HG03432 (cell line): ENCODE results near the gene TUBB8B.
"Not testable (repeated sequence)": the region's sequence is repeated elsewhere in the genome, so short reads cannot be mapped to it uniquely, and the experiment has no call there.

Source experiments
- ATAC-seq: cut with Tn5 transposase; IDR thresholded peaks from one replicate; pipeline ENCODE4 v1.9.1; 2021; ENCODE audit warnings: mild to moderate bottlenecking, moderate library complexity; ENCODE audit not compliant: unreplicated experiment

Gene TUBB8B

GRCh38 chr18:49176-49665, at the start of gene TUBB8B:
TUBB8B (minus strand) TSS chr18:49615; CDS start chr18:49557, 58 bp downstream.
- not testable (repeated sequence) for ATAC-seq

- peak; percentile 96 for ATAC-seq
These were observed 48.0 kb upstream of the TUBB8B start for GRCh38 chr18:97252-97914.

DNA sequence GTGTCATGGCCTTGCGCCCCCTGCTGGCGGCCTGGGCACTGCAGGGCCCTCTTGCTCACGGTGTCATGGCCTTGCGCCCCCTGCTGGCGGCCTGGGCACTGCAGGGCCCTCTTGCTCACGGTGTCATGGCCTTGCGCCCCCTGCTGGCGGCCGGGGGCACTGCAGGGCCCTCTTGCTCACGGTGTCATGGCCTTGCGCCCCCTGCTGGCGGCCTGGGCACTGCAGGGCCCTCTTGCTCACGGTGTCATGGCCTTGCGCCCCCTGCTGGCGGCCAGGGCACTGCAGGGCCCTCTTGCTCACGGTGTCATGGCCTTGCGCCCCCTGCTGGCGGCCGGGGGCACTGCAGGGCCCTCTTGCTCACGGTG, 47.3 kb upstream of the TUBB8B start:
- ATAC-seq = not testable (repeated sequence)

GRCh38 chr18:96101-96766, 46.8 kb upstream of the TUBB8B start:
- ATAC-seq = peak; percentile 58

DNA sequence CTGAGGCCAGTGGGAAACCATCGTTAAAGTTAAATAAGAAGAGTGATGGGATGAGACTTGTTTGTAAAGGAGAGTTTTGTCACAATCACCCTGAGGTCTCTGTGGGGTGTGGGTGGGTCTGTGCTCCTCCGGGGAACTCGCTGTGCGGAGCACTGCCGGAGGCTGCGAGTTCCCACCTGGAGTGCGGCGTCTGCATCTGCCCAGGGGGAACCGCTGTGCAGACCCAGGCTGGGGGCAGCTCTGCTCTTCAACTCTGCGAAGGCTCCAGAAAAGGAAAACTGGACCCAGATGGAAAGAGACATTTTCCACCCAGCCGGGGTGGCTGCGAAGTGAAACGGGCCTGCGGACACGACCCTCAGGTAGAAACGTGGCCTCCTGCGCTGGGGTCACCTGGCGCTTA, 46.2 kb upstream of the TUBB8B start:
- not testable (repeated sequence) for ATAC-seq

GRCh38 chr18:93897-94408, 44.5 kb upstream of the TUBB8B start:
- not testable (repeated sequence) for ATAC-seq

DNA sequence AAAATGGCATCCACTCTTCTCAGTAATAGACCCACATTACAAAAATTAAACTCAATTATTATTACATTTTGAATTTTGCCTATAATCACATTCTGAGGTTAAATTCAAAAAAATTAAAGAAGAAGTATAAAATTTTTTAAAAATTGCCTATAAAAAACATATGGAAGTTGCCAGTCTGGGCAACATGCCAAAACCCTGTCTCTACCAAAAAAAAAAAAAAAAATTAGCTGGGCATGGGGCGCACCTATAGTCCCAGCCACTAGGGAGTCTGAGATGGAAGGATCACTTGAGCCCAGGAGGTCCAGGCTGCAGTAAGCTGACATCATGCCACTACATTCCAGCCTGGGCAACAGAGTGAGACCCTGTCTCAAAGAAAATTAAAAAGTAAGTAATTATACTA, 42.1 kb upstream of the TUBB8B start:
- ATAC-seq = not testable (repeated sequence)

GRCh38 chr18:90396-91193, 41.2 kb upstream of the TUBB8B start:
- not testable (repeated sequence) for ATAC-seq

GRCh38 chr18:89124-89523, 39.7 kb upstream of the TUBB8B start:
- not testable (repeated sequence) for ATAC-seq

DNA sequence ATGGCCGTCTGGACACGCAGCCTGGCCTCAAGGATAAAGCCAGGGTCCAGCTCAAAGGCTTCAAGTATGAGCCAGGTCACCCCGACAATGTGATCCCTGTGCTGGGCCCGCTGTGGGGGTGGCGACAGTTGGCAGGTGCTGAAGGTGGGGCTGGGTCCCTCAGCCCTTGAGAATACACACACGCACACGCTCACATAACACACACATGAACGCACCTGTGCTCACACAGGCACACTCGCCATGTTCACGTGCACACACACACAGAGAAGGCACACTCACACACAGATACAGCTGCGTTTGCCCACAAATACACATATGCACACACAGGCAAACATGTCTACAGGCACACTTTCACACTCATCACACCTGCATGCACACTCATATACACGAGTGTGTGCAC, 35.4 kb upstream of the TUBB8B start:
- ATAC-seq = not testable (repeated sequence)

DNA sequence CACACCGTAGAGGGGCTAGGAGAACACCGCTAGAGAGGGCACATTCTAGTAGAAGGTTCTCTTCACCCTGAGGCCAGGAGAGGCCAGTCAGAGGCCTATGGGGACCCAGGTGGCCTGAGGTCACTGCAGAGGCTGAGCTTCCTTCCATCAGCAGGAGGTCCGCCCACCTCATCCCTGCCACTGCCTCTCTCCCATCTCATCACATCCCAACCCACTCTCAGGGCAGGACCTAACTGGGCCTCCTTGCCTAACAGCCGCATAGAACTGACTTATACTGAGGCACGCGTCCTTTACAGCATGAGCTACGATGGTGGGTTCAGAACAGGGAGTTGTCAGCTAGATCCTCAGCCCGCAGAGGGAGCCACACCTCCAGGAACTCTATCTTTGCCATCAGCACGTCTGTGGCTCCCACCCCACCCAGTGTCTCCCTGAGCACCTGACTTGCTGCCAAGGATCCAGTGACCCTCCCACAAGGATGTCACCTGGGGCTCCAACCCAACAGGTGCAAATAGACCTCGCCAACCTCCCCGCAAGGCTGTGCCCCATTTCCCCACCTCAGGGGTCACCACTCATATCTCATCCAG, 33.3 kb upstream of the TUBB8B start:
- not testable (repeated sequence) for ATAC-seq

DNA sequence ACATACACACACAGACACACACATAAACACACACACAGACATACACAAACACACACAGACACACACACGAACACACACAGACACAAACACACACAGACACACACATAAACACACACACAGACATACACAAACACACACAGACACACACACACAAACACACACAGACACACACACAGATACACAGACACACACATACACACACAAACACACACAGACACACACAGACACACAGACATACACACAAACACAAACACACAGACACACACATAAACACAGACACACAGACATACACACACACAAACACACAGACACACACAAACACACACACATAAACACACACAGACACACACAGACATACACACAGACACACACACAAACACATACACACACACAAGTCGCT, 31.5 kb upstream of the TUBB8B start:
- not testable (repeated sequence) for ATAC-seq

GRCh38 chr18:80202-80601, 30.8 kb upstream of the TUBB8B start:
- not testable (repeated sequence) for ATAC-seq

DNA sequence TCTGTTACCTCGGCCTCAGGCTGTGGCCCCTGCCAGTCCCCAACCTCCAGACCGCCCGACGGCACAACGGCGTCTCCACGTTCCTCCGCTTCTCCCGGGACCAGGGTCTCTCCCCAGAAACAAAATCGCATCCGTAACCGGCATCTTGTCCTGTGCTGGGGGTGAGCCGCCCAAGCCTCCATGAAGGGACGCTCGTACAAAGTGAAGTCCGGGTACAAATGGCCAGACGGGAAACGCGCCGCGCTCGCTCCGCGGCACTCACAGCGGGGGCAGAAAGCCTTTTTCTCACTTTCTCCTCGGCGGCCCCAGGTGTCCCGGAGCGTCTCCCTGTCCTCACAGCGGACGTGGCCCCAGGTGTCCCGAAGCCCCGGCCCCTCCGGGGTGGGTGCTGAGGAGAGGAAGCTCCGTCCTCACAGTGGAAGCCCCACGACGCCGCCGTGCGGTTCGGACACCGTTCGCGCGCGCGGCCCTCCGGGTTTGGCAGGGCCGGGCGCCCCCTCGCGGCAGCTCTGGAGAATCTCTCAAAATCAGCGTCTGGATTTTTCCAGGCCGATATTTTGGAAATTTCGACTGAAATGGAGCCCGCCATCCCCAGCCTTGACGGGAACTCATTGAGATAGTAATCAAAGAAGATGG, 26.2 kb upstream of the TUBB8B start:
- not testable (repeated sequence) for ATAC-seq

DNA sequence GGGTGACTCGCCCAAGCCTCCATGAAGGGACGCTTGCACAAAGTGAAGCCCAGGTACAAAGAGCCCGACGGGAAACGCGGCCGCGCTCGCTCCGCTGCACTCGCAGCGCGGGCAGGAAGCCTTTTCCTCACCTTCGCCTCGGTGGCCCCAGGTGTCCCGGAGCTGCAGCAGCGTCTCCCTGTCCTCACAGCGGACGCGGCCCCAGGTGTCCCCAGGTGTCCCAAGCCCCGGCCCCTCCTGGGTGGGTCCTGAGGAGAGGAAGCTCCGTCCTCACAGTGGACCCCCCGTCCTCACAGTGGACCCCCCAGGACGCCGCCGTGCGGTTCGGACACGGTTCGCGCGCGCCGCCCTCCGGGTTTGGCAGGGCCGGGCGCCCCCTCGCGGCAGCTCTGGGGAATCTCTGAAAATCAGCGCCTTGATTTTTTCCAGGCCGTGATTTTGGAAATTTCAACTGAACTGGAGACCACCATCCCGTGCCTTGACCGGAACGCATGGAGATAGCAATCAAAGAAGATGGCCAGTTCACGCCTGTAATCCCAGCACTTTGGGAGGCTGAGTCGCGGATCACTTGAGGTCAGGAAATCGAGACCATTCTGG, 23.9 kb upstream of the TUBB8B start:
- not testable (repeated sequence) for ATAC-seq

- not testable (repeated sequence) for ATAC-seq
These were observed 18.3 kb upstream of the TUBB8B start for GRCh38 chr18:67701-68100.

DNA sequence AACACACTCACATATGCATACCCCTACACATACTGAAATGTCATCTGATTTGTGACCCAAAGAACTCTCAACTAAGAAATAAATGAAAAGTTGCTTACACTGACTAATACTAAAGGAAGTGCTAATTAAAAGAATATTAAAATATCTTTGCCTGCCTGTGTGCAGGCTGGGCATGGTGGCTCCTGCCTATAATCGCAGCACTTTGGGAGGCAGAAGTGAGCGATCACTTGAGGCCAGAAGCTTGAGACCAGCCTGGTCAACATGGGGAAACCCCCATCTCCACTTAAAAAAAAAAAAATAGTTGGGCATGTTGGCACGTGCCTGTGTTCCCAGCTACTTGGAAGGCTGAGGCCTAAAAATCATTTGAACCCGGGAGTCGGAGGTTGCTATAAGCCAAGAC, 14.9 kb upstream of the TUBB8B start:
- not testable (repeated sequence) for ATAC-seq

GRCh38 chr18:63656-64055, 14.2 kb upstream of the TUBB8B start:
- not testable (repeated sequence) for ATAC-seq

- not testable (repeated sequence) for ATAC-seq
These were observed 5.0 kb upstream of the TUBB8B start for GRCh38 chr18:54388-54787.

GRCh38 chr18:48696-49095, 719 bp downstream of the TUBB8B start:
- ATAC-seq = not testable (repeated sequence)
